Myocyte (in vitro differentiated cells): ENCODE data around the gene CPB1. TPM values are rescaled to one million over a fixed set of nuclear protein-coding genes. Genes with fewer than 3 reads are reported as not detected.

Source experiments
- DNase-seq: peaks from one replicate; pipeline ENCODE4 v3.0.0-alpha.2; 2012; ENCODE audit warnings: low read depth
- total RNA-seq: library from RNA; depleted of rRNA; stranded (reverse); fragments of >200 nt; gene quantifications from 2 replicates; pipeline ENCODE4 v1.2.3, GENCODE V29; 2014

Gene CPB1
- total RNA-seq, 1 donor from 2014 or later: 0.56 TPM

- no peak for DNase-seq
These were observed 2.3 kb downstream of the CPB1 start for GRCh38 chr3:148829926-148830325.

DNA sequence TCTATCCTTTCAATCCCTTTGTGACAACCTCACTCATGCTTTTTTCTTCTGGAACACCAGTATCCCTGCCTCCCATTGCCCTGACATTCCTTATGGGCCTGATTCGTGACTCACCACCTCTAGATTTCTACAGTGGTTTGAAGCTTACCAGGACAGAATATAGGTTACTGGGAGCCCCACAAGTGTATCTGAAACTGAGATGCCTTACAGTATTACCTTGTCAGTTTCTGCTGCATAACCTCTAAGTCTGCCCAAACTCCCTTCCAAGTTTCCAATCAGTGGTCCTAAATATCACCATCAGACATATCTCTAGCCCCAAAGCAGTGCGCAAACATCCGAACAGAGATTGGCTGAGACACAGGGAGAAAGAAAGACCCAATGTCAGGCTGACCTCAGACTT, 5.6 kb downstream of the CPB1 start:
- DNase-seq: no peak

DNA sequence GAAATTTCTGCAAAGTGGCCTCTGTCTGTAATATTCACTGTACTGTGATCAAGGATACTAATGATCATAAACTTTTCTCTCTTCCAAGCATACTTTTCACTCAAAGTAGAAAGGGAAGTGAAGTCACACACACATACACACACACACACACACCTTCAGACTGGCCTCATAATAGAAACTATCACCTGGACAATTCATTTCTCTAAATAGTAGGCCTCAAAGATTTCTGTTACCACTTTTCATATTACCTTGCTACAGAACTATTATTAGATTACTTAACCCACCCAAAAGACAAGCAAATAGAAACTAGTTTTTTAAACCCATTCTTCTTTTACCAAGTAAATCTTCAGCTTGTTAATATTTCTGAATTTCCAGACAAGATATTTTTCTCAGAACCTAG, 12.2 kb downstream of the CPB1 start:
- no peak for DNase-seq

DNA sequence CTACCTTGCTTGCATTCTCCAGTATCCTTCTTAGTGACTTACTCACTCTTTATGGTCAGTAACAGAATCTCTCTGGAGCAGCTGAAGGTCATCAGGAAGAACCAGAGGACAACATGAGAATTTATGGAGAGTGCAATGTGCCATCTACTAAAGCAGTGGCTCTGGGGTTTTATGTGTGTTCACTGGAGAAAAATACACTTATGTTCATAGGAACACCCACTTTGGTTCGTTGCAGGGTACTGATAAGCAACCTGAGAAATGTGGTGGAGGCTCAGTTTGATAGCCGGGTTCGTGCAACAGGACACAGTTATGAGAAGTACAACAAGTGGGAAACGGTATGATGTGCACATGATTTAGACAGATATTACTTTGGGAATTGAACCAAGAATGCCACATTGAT, 12.8 kb downstream of the CPB1 start:
- DNase-seq: peak; percentile 11

DNA sequence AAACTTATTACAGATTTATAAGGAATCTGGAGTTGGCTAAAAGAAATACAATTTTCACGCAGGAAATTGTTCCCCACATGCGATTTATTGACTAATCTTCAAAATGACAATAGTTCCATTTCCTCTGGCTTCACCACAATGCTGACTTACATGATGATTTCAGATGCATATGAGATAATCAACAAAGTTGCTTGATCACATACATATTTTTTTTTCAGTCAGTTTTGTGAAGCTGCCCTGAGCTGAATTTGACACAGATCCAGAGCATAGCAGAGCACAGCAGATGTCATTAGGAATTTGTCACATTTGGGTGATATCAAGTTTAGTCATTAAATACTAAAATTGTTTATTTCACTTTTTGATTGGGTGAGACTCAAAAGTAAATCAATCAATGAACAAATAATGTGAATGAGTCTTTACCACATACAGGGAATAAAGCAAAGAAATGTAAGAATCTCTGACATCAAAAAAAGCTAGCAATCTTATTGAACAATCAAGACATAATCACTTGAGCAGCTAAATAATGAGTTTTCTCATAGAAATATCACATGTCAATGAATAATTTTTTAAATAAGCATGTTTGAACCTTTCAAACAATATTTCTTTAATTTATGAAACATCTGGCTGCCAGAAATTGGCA, 18.3 kb downstream of the CPB1 start:
- DNase-seq: no peak

DNA sequence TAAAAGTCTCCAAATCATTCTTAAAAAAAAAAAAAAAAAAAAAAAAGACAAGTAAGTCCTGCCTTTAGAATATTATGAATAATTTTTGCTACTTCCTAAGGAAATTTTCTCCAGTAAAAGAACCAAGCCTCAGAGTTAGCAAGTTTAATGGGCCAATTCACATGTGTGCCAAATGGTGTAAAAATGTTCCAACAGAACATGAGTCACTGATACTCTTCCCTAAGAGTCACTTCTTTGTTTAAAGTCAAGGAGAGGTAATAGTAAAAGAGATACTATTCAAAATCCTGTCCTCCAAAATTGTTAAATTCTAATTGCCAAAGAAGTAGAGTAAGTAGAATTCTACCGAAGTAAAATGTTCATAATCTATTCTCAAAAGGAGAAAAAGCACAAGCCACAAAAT, 19.7 kb downstream of the CPB1 start:
- peak; percentile 14 for DNase-seq

- no peak for DNase-seq
These were observed 20.8 kb downstream of the CPB1 start for GRCh38 chr3:148848410-148848809.

- DNase-seq: no peak
These were observed 24.8 kb downstream of the CPB1 start for GRCh38 chr3:148852271-148852992.

DNA sequence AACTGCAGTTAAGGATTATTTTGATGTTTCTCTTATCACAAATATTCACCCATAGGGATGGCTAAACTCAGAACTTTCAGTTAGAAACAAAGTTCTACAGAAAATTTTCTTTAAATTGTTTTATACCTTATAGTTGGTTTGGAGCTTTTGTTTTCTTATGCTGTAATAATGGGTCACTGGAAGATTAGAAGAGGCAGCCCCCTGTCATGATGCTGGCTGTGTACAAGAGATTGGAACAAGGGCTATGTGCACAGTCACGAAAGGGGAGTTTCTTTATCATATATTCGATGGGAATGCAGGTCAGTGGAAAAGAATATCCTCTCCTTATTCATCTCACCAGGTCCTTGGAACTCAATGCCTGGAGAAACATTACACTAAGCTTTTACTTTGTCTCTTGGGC, 25.5 kb downstream of the CPB1 start:
- DNase-seq: no peak

DNA sequence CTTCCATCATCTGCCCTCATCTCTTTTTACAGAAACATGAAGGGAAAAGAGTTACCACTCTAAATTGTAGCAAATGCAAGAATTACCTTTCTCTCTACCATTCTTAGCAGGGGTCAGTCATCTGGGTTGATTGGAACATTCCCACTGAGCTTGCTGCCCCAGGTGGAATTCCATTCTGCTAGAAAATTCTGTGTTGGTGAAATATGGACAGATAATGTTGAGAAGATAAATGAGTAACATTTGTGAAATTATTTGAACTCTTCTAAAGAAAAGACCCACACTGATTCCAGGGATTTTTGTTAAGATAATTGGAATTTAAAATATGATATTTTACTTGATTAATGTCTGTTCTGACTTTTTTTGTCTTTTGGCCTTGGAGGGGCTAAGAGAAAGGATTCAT, 26.4 kb downstream of the CPB1 start:
- DNase-seq: no peak

DNA sequence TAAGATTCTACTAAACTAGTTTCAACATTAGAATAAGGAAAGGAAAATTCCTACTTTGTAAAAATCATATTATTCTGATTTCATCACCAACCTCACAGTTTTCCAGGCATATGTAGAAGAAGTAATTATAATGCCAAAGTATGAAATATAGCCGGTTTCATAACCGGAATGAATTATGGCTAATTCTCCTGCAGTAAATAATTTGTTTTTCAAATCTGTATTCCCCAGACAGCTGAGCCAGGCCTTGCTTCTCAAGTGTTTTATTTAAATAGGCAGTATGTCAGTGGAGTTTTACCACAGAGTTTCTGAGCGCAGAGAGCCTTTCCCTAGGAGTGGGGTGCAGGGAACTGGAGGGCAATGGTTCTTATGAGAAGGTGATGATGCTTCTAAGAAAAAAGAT, 28.8 kb downstream of the CPB1 start:
- no peak for DNase-seq

GRCh38 chr3:148857316-148857715, 29.7 kb downstream of the CPB1 start:
- no peak for DNase-seq

- peak; percentile 64 for DNase-seq
These were observed 33.8 kb downstream of the CPB1 start for GRCh38 chr3:148861277-148861869.

DNA sequence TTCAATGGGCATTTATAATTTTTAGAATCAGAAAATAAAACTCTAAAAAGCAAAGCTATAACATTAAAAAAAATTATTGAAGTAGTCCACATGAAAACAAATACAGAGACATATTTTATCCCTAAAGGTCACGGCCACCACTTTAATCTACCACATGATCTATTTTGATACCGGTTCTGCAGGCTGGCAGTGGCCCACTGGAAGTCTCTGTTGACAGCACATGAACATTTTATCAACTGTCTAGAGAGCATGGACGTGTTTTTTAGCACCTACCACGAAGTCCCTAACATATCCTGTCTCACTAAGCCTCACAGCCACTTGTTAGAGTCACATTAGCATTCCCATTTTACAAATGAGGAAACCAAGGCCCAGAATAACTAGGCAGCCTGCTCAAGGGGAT, 35.7 kb downstream of the CPB1 start:
- no peak for DNase-seq

- no peak for DNase-seq
These were observed 36.2 kb downstream of the CPB1 start for GRCh38 chr3:148863814-148864213.

DNA sequence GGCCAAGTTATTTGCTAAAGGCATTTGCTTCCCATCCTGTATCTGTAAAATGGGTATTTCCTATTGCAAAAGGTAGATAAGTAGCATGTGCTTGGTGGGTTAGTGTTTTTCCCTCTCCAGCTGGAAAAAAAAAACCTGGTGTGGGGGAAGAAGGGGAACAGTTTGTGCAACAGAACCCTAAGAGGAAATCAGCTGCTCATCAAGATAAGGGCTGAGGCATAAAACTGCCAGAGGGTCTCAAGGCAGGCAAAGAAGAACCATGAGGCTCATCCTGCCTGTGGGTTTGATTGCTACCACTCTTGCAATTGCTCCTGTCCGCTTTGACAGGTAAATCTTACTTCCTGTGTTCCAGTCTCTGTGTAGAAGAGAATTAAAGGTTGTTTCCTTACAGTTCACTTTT, 37.4 kb downstream of the CPB1 start, which contains the start of gene CPA3:
CPA3 (plus strand) TSS at position 248 of the 400 bp plus-strand sequence; CDS start at position 260, 12 bp downstream.
- DNase-seq: no peak

- DNase-seq: peak; percentile 23
These were observed 38.6 kb downstream of the CPB1 start for GRCh38 chr3:148866261-148866660.

DNA sequence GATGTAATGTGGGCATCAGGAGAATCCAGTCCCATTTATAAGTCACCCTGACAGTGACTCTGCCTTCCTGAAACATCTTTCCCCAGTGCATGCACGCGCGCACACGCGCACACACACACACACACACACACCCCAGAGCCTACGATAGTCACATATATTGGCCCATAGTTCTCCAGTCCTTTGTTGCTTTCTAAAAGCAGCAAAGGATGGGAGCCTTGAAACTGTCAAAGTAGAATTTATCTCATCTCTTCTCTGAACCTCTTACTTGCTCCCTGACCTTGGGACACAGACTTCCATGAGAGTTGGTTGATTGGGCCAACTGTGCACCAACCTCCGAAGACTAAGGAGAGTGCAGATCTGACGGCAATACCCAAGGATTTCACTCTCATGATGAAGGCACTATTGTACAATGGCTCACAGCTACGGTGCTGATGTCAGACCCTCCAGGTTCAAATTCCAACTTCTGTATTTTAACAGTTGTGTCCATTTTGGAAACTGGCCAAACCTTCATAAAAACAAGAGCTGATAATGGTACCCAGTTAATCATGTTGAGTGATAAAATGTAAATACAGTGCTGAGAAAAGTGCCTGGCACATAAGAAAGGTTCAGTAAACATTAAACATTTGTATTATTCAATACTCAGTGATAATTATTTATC, 45.8 kb downstream of the CPB1 start:
- DNase-seq: no peak

GRCh38 chr3:148873977-148874376, 46.4 kb downstream of the CPB1 start:
- no peak for DNase-seq

GRCh38 chr3:148878095-148878494, 50.5 kb downstream of the CPB1 start:
- DNase-seq: no peak

DNA sequence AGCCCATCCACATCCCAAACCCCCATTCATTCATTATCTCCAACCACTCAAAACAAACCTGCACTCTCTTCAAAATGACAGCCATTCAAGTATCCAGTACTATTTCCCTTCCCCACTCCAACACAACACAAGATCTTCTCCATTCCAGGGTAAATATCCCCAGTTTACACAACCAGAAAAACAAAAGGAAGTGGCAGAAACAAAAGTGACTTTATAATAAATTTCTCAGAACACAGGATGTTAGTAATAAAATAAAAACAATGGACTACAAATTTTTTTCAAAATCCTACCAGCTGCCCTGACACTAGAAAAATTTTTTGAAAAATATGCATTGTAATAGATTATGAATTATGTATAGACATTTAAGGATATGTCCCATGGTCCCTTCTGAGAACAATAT, 51.6 kb downstream of the CPB1 start:
- no peak for DNase-seq

- no peak for DNase-seq
These were observed 53.1 kb downstream of the CPB1 start for GRCh38 chr3:148880681-148881080.
